SK-N-SH treated with all-trans-retinoic acid at 6 μM for 48 hours (cell line): ENCODE results near the gene GPC6.

Source experiments
- ATAC-seq: fragments of 200-7000 bp; cut with Tn5 transposase; 3 replicates; pipeline ENCODE4 v1.9.1; 2020; ENCODE audit warnings: mild to moderate bottlenecking, moderate library complexity
- ARNTL ChIP-seq: fragments of 450-650 bp; formaldehyde crosslinking; IDR thresholded peaks from 2 replicates; pipeline ENCODE4 v1.5.0; 2020; ENCODE audit warnings: low read depth, mild to moderate bottlenecking, moderate library complexity, borderline replicate concordance
- BACH2 ChIP-seq: fragments of 250-450 bp; sonication (Bioruptor Pico); IDR thresholded peaks from 2 replicates; pipeline ENCODE4 v1.9.0; 2021; ENCODE audit warnings: mild to moderate bottlenecking, borderline replicate concordance
- ESRRG ChIP-seq: fragments of 250-450 bp; sonication (Bioruptor Pico); IDR thresholded peaks from 2 replicates; pipeline ENCODE4 v1.6.1; 2021; ENCODE audit warnings: mild to moderate bottlenecking
- GLIS3 ChIP-seq: fragments of 250-450 bp; sonication (Bioruptor Pico); IDR thresholded peaks from 2 replicates; pipeline ENCODE4 v1.5.0; 2020; ENCODE audit warnings: mild to moderate bottlenecking, moderate library complexity
- OSR1 ChIP-seq: fragments of 250-450 bp; sonication (Bioruptor Pico); IDR thresholded peaks from 2 replicates; pipeline ENCODE4 v1.8.0; 2022; ENCODE audit warnings: moderate library complexity, mild to moderate bottlenecking, inconsistent platforms
- RARB ChIP-seq: fragments of 250-450 bp; sonication (Bioruptor Pico); IDR thresholded peaks from 2 replicates; pipeline ENCODE4 v1.8.0; 2021; ENCODE audit warnings: mild to moderate bottlenecking, moderate library complexity
- SNAI2 ChIP-seq: fragments of 250-450 bp; sonication (Bioruptor Pico); IDR thresholded peaks from 2 replicates; pipeline ENCODE4 v1.5.0; 2020; ENCODE audit warnings: mild to moderate bottlenecking, moderate library complexity
- TCF4 ChIP-seq: fragments of 250-450 bp; sonication (Bioruptor Pico); IDR thresholded peaks from 2 replicates; pipeline ENCODE4 v1.8.0; 2021; ENCODE audit warnings: mild to moderate bottlenecking, moderate library complexity, borderline replicate concordance
- TOX ChIP-seq: fragments of 250-450 bp; sonication (Bioruptor Pico); IDR thresholded peaks from 2 replicates; pipeline ENCODE4 v1.8.0; 2021; ENCODE audit warnings: mild to moderate bottlenecking, moderate library complexity, borderline replicate concordance
- ZNF565 ChIP-seq: fragments of 450-650 bp; formaldehyde crosslinking; conservative IDR thresholded peaks from 2 replicates; pipeline ENCODE4 v1.5.0; 2020; ENCODE audit warnings: low read depth, mild to moderate bottlenecking, moderate library complexity
- ZNF8 ChIP-seq: fragments of 450-650 bp; formaldehyde crosslinking; IDR thresholded peaks from 2 replicates; pipeline ENCODE4 v1.5.0; 2020; ENCODE audit warnings: mild to moderate bottlenecking, moderate library complexity
- TF ChIP-seq, protein P1 (sequence below): fragments of 250-450 bp; sonication (Bioruptor Pico); IDR thresholded peaks from 2 replicates; pipeline ENCODE4 v1.8.0; 2020; ENCODE audit warnings: mild to moderate bottlenecking, moderate library complexity, borderline replicate concordance
- TF ChIP-seq, protein P2 (sequence below): fragments of 250-450 bp; sonication (Bioruptor Pico); IDR thresholded peaks from 2 replicates; pipeline ENCODE4 v1.5.1; 2020; ENCODE audit warnings: low read depth, mild to moderate bottlenecking, moderate library complexity
- TF ChIP-seq, protein P3 (sequence below): fragments of 250-450 bp; sonication (Bioruptor Pico); IDR thresholded peaks from 2 replicates; pipeline ENCODE4 v1.5.0; 2020; ENCODE audit warnings: mild to moderate bottlenecking, moderate library complexity

The GPC6 gene

DNA sequence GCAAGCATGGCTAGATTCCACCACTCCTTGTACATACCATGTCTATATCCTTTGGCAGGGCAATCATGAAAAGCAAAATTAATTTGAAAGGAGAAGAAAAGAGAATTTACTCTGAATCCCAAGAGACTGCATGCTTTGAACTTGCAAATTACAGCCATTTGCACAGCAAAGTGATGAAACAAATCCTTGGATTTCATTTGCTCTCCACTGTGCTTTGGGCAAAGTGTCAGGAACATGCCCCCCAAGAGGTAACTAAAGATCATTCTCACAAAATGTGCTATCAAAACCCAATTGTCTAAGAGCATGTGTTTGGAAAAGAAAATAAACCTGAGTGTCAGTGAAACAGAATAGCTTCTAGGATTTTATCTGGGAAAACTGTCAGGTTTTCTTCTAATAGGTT lies 298.5 kb downstream of the GPC6 start:
- ATAC-seq: no peak
- TF ChIP-seq OSR1 (no peak), ESRRG (CRISPR knock-in tag) (no peak), TCF4 (no peak), BACH2 (CRISPR knock-in tag) (no peak)
- TF ChIP-seq, protein P1, sequence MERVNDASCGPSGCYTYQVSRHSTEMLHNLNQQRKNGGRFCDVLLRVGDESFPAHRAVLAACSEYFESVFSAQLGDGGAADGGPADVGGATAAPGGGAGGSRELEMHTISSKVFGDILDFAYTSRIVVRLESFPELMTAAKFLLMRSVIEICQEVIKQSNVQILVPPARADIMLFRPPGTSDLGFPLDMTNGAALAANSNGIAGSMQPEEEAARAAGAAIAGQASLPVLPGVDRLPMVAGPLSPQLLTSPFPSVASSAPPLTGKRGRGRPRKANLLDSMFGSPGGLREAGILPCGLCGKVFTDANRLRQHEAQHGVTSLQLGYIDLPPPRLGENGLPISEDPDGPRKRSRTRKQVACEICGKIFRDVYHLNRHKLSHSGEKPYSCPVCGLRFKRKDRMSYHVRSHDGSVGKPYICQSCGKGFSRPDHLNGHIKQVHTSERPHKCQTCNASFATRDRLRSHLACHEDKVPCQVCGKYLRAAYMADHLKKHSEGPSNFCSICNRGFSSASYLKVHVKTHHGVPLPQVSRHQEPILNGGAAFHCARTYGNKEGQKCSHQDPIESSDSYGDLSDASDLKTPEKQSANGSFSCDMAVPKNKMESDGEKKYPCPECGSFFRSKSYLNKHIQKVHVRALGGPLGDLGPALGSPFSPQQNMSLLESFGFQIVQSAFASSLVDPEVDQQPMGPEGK (CRISPR knock-in tag): no peak
- TF ChIP-seq, protein P2, sequence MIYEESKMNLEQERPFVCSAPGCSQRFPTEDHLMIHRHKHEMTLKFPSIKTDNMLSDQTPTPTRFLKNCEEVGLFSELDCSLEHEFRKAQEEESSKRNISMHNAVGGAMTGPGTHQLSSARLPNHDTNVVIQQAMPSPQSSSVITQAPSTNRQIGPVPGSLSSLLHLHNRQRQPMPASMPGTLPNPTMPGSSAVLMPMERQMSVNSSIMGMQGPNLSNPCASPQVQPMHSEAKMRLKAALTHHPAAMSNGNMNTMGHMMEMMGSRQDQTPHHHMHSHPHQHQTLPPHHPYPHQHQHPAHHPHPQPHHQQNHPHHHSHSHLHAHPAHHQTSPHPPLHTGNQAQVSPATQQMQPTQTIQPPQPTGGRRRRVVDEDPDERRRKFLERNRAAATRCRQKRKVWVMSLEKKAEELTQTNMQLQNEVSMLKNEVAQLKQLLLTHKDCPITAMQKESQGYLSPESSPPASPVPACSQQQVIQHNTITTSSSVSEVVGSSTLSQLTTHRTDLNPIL (CRISPR knock-in tag): no peak
- TF ChIP-seq, all 23 proteins: peak for 0

DNA sequence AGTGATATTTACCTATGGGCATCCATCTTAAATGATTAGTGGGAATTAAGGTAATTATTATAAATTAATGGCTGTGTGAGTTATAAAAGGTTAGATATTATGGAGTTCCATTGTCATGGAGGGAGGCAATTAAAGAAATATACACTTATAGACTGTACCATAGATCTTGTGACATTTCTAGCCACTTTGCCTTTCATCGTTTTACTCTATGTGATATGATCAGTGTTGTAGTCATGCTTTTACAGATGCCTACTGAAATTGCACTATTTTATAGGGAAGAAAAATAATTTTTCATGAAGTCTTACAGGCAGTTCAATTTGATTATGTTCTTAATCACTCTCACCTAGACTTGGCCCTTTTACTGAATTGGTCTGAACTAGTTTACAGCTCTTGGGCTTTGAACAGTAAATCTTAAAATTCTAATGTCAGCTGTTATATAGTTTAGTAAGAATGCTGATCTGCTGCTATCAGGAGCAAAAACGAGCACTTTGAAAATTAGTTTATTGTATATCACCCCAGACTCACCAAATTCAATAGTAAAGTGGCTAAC lies 301.2 kb downstream of the GPC6 start:
- no peak for ATAC-seq
- TF ChIP-seq ESRRG (CRISPR knock-in tag) (no peak), BACH2 (CRISPR knock-in tag) (no peak), ARNTL (CRISPR knock-in tag) (no peak), ZNF565 (CRISPR knock-in tag) (no peak), TOX (CRISPR knock-in tag) (no peak), ZNF8 (no peak)
- TF ChIP-seq, protein P3, sequence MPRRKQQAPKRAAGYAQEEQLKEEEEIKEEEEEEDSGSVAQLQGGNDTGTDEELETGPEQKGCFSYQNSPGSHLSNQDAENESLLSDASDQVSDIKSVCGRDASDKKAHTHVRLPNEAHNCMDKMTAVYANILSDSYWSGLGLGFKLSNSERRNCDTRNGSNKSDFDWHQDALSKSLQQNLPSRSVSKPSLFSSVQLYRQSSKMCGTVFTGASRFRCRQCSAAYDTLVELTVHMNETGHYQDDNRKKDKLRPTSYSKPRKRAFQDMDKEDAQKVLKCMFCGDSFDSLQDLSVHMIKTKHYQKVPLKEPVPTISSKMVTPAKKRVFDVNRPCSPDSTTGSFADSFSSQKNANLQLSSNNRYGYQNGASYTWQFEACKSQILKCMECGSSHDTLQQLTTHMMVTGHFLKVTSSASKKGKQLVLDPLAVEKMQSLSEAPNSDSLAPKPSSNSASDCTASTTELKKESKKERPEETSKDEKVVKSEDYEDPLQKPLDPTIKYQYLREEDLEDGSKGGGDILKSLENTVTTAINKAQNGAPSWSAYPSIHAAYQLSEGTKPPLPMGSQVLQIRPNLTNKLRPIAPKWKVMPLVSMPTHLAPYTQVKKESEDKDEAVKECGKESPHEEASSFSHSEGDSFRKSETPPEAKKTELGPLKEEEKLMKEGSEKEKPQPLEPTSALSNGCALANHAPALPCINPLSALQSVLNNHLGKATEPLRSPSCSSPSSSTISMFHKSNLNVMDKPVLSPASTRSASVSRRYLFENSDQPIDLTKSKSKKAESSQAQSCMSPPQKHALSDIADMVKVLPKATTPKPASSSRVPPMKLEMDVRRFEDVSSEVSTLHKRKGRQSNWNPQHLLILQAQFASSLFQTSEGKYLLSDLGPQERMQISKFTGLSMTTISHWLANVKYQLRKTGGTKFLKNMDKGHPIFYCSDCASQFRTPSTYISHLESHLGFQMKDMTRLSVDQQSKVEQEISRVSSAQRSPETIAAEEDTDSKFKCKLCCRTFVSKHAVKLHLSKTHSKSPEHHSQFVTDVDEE (CRISPR knock-in tag): no peak
- TF ChIP-seq, protein P1 (CRISPR knock-in tag): no peak

DNA sequence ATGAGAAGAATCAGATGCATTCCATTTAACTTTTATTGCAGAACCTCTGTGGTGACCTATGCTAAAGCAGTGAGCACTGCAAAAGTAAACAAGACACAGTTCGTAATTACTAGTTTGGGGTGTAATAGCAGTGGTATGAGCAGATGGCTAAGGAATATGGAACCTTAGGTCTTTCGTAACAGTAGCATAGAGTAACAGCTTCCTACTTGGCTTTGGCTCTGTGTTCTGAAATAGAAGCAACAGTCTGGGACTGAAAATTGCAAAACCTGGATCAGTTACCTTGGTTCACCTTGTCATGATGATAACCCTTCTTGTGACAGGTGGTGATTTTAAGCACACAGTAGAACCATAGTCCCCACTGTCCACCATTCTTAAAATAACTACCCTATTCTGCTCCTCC lies 303.4 kb downstream of the GPC6 start:
- ATAC-seq: no peak
- TF ChIP-seq, protein P1 (CRISPR knock-in tag): no peak
- TF ChIP-seq RARB (CRISPR knock-in tag): no peak
- TF ChIP-seq GLIS3: no peak
- no peak for TF ChIP-seq SNAI2

DNA sequence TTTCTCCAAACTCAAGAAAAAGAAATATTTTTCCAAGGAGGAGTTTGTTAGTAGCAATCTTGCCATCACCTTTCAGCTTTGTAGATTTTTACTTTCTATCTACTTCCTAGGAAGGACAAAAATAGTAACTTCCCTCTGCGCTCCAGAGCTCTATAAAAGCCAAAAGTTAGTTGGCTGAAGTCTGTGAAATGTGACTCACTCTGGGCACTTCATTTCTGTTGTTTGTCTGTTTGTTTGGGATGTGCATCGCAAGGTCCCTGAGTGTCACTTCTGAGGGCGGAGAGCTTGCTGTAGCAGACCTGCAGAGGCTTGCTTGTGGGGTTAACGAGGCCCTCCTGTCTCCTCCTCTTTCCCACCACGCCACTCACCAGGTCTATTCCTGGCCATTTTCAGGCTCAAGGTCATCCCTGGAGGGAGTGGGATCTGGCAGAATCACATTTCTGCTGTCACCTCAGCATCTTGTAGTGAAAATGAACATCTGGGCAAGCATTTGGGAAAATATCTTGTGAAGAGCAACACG lies 307.6 kb downstream of the GPC6 start:
- TF ChIP-seq BACH2 (CRISPR knock-in tag): no peak
- no peak for TF ChIP-seq GLIS3
- TF ChIP-seq, protein P2 (CRISPR knock-in tag): no peak
- TF ChIP-seq, protein P3 (CRISPR knock-in tag): no peak
- ATAC-seq: no peak; the same call in 2 of the 3 replicates
